GM12874 (cell line): ENCODE measurements around the gene PLK1.

Experiments used
- CTCF ChIP-seq: IDR thresholded peaks from 2 replicates; pipeline ENCODE4 v1.5.1; 2011; ENCODE audit warnings: low read depth, mild to moderate bottlenecking, control low read depth, low read length, moderate library complexity; ENCODE audit not compliant: insufficient read depth

The PLK1 gene

GRCh38 chr16:23734176-23734893, 55.6 kb downstream of the PLK1 start:
- TF ChIP-seq CTCF, result no peak

DNA sequence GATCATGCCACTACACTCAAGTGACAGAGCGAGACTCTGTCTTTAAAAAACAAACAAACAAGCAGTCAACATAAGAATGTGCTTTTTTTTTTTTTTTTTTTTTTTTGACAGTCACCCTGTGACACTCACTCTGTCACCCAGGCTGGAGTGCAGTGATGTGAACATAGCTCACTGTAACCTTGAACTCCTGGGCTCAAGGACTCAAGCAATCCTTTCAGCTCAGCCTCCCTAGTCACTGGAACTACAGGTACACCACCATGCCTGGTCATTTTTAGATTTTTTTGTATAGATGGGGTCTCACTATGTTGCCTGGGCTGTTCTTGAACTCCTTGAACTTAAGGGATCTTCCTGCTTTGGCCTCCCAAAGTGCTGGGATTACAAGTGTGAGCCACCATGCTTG, 60.8 kb downstream of the PLK1 start:
- TF ChIP-seq CTCF, result no peak
